Lower leg skin (tissue), 3 donors: ENCODE measurements around the gene DNAH11.

Experiments used
- POLR2A ChIP-seq, 2 donors: fragments of 450-650 bp; IDR thresholded peaks; one replicate each; pipeline ENCODE4 v1.6.1; 2016 to 2017; ENCODE audit warnings: antibody characterized with exemption in 2 of 2, mild to moderate bottlenecking in 1 of 2, moderate library complexity in 1 of 2
- TF ChIP-seq, protein P1 (sequence below), 3 donors: fragments of 450-650 bp; IDR thresholded peaks; one replicate each; pipeline ENCODE4 v1.5.1; 2016; ENCODE audit warnings: antibody characterized with exemption in 3 of 3, mild to moderate bottlenecking in 3 of 3, moderate library complexity in 2 of 3

DNA sequence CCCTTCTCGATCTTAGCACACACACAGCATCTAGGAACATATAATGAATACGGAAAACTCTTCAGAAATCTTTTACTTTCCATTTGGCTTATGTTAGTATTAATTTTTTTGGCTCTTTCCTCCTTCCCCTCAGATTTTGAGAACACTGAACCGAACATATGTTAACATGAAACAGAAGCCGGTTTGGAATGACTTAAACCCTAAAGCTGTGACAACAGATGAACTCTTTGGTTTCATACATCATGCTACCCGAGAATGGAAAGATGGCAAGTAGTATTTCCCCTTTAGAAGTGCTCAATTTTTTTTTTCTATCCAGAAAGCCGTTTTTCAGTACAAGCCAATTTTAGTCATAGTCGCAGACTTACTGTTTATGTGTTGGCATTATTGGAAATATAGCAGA, 164.7 kb downstream of the DNAH11 start:
- TF ChIP-seq, protein P1, sequence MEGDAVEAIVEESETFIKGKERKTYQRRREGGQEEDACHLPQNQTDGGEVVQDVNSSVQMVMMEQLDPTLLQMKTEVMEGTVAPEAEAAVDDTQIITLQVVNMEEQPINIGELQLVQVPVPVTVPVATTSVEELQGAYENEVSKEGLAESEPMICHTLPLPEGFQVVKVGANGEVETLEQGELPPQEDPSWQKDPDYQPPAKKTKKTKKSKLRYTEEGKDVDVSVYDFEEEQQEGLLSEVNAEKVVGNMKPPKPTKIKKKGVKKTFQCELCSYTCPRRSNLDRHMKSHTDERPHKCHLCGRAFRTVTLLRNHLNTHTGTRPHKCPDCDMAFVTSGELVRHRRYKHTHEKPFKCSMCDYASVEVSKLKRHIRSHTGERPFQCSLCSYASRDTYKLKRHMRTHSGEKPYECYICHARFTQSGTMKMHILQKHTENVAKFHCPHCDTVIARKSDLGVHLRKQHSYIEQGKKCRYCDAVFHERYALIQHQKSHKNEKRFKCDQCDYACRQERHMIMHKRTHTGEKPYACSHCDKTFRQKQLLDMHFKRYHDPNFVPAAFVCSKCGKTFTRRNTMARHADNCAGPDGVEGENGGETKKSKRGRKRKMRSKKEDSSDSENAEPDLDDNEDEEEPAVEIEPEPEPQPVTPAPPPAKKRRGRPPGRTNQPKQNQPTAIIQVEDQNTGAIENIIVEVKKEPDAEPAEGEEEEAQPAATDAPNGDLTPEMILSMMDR (IDR thresholded peaks at IDR 0.05) = no peak
- TF ChIP-seq POLR2A (IDR thresholded peaks at IDR 0.05) = no peak
